ENCODE data around the gene CNOT6L. TPM values are rescaled to one million over a fixed set of nuclear protein-coding genes. Genes with fewer than 3 reads are reported as not detected.

CNOT6L gene
- polyA plus RNA-seq, 6 donors from 2014 or later, result 45.0 to 63.8 (median 53.0) TPM

DNA sequence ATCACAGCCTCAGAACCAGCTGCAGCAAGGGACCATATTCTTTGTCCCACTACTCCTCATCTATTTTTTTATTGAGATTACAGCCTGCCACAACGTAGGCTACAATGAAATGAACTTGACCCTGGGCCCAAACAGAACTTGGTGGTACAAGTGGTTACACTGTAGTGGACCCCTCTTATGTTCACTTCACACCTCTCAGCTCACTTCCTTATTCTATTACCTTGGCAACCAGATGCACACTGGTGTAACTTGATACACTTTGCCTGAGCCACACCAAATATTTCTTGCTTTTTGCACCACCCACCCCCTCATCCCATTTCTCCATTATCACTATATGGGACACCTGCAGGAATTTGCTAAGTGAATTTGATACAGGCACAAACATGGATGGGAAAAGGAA lies 107.7 kb downstream of the CNOT6L start:
- Mint-ChIP-seq H3K4me3 (no peak overlapping the region), H3K36me3 (peaks cover 3 to 6% of the 10 kb centered on the region in 2 donors), H3K9me3 (no peaks in the 10 kb centered on the region), H3K27ac (peak overlapping the region in 5 of 6 donors; percentile 7 to 75 (median 29)), H3K4me1 (peaks cover 0 to 4% (median 0%) of the 10 kb centered on the region in 3 donors), H3K27me3 (no peaks in the 10 kb centered on the region)
- DNase-seq (no peak), ATAC-seq (ENCODE audit: low read depth in 2 of 2) (no peak)

DNA sequence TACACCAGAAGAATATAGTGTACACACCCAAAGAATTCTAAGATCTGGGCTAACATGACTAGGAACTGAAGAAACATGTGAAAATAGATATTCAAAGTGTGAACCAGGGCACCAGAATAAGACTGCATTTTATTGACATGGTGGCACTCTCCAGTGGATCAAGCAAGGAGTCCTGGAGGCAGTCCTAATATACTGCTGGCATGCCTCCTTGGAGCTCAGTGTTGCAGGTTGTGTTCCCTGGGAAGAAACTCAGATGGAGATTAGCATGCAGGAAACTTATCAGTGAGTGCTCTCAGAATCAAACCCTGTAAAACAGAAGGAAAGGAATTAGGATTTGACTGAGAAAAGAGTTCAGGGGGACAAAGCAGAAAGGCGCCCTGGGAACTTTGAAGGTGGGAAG lies 108.5 kb downstream of the CNOT6L start:
- Mint-ChIP-seq H3K4me3 (no peak overlapping the region), H3K27me3 (no peaks in the 10 kb centered on the region), H3K27ac (peak overlapping the region in 2 of 6 donors; percentile 29 to 68), H3K9me3 (no peaks in the 10 kb centered on the region), H3K4me1 (peaks cover 0 to 4% (median 0%) of the 10 kb centered on the region in 3 donors), H3K36me3 (peaks cover 3 to 6% of the 10 kb centered on the region in 2 donors)
- DNase-seq (no peak), ATAC-seq (ENCODE audit: low read depth in 2 of 2) (no peak)

DNA sequence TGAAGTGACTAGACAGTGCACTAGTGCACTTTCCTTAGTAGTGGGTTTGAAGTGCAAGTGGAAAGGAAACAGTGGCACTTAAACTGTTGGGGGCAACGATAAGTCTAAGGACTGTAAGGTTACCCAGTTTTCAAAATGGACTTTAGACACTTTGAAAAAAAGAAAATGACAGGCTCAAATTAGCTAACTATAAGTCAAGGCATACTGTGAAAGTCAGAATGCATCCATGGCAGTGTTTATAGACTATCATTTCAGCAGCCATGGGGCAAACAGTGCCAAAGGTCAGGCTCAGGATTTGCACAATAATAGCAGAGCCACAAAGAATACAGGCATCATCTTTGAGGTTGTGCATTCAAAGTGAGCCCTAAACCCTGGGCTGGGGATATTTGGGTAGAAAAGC lies 109.1 kb downstream of the CNOT6L start:
- no peaks in the 10 kb centered on the region for H3K27me3 Mint-ChIP-seq
- no peaks in the 10 kb centered on the region for H3K9me3 Mint-ChIP-seq
- ATAC-seq (ENCODE audit: low read depth in 2 of 2), result no peak
- H3K36me3 Mint-ChIP-seq, result peaks cover 3 to 6% of the 10 kb centered on the region in 2 donors
- no peak overlapping the region for H3K4me3 Mint-ChIP-seq
- peaks cover 0 to 4% (median 0%) of the 10 kb centered on the region in 3 donors for H3K4me1 Mint-ChIP-seq
- no peak overlapping the region for H3K27ac Mint-ChIP-seq
- DNase-seq, result no peak

DNA sequence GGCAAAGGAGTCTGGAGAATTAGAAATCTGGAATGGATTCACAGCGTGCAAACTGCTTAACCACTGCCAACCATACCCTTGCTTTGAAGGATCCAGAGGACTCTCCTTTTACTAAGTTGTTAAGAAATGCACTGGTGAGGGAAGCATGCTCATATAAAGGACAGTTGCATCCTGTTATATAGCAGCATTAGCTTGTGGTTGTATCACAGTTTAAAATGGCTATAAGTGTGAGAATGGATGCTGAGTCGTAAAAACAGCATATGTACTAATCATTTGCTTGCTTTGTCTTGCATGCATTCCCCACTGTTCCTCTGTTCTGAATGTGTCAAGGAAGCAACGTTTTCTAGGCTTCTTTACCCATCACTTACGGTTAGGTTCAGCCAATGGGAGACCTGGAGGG lies 112.5 kb downstream of the CNOT6L start:
- DNase-seq (no peak), ATAC-seq (ENCODE audit: low read depth in 2 of 2) (no peak)
- Mint-ChIP-seq H3K9me3 (no peaks in the 10 kb centered on the region), H3K36me3 (peaks cover 0 to under 1% of the 10 kb centered on the region in 2 donors), H3K27ac (no peak overlapping the region), H3K27me3 (no peaks in the 10 kb centered on the region), H3K4me1 (no peaks in the 10 kb centered on the region), H3K4me3 (no peak overlapping the region)

DNA sequence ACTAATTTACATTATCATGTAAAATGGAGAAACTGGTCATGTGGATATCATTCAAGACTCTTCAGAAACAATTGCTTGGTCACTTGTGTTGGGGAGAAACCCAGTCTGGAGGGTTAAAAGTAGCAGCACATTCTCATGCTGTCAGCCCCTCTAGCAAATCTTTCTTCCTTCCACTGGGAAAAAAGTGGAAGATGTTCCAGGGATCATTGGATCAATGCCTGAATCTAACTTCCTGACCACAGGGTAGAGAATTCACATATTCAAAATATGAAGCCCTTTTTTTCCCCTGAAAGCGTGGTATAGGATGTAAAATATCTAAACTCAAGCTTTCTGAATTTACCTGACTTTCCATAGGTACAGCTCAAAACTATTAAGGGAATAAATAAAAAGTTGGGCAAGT lies 115.5 kb downstream of the CNOT6L start:
- no peaks in the 10 kb centered on the region for H3K9me3 Mint-ChIP-seq
- ATAC-seq (ENCODE audit: low read depth in 2 of 2), result no peak
- H3K4me3 Mint-ChIP-seq, result no peak overlapping the region
- H3K27ac Mint-ChIP-seq, result no peak overlapping the region
- no peaks in the 10 kb centered on the region for H3K4me1 Mint-ChIP-seq
- H3K36me3 Mint-ChIP-seq, result no peaks in the 10 kb centered on the region
- H3K27me3 Mint-ChIP-seq, result no peaks in the 10 kb centered on the region
- no peak for DNase-seq

DNA sequence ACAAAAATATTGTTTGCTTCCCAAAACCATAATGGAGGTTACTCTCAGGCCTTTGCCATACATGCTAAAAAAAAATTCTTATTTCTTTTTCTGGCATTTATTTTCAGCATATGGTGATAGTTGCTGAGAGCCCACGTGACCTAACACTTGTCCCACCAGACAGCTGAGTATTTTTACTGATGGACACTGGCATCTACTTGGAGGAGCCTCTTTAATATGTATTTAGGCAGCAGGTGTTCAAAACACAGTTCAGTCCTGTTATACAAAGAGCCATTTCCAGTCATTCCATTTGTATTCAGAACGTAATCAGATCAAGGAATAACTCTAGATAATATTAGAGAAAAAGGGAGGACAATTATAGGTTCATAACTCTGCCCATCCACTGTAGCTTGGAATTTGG lies 118.0 kb downstream of the CNOT6L start:
- H3K27ac Mint-ChIP-seq, result no peak overlapping the region
- no peaks in the 10 kb centered on the region for H3K36me3 Mint-ChIP-seq
- H3K4me3 Mint-ChIP-seq, result no peak overlapping the region
- H3K9me3 Mint-ChIP-seq, result no peaks in the 10 kb centered on the region
- no peaks in the 10 kb centered on the region for H3K27me3 Mint-ChIP-seq
- DNase-seq (no peak), ATAC-seq (ENCODE audit: low read depth in 2 of 2) (no peak)
- H3K4me1 Mint-ChIP-seq, result no peaks in the 10 kb centered on the region

DNA sequence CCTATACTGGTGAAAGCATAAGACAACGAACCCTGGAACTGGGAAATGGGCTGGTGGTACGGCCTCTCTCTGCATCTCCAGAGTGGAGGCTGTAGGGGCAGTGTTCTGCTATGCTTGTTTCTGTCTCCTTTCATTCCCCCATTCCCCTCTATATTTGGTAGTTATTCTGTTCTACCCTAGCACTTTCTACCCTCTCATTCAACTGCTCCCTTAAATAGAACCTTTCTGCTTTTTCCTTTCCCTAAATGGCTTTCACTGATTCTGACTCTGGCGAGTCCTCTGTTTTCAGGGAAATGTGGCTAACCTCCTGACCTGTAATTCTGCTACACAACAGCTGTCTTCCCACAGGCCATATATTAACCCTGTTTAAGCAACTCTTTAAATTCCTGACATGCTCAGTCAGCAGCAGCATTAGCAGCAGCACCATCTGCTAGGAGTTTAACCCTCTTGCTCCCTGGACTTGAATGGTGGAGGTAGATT lies 119.4 kb downstream of the CNOT6L start:
- Mint-ChIP-seq H3K27ac (peak overlapping the region in 1 of 6 donors; percentile 49), H3K9me3 (no peaks in the 10 kb centered on the region), H3K36me3 (no peaks in the 10 kb centered on the region), H3K4me3 (no peak overlapping the region), H3K4me1 (no peaks in the 10 kb centered on the region), H3K27me3 (no peaks in the 10 kb centered on the region)
- ATAC-seq (ENCODE audit: low read depth in 2 of 2), result no peak
- DNase-seq, result no peak

DNA sequence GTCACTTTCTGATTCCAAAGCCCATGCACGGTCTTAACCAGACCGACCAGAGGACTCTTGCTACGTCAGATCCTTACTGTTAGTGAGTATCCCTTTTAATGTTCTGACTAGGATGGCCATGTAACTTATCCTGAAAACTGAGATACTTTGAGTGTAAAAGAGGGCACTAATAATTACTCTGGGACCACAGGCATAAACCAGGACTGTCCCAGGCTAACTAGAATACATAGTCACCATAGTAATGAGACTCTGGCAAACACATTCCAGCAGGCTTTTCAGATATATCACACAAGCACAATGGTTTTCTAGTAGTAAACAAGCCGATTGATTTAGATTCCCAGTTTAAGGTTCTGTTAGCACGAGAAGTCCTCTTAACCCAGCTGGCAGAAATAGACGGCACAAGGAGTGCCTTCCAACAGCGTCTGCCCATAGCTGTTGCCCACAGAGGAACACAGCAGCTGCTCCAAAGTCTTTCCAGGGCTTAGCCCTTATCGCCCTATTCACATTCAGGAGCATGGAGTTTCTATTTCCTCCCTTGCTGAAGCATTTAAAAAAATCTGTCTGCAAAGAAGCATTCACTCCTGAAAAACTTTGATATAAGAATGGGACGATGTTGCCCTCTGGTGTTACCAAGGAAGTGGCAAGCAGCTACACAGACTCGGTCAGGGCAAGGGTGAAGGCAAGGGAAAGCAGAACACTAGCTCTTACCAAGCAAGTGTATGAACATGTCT lies 121.1 kb downstream of the CNOT6L start:
- H3K4me3 Mint-ChIP-seq, result no peak overlapping the region
- H3K27ac Mint-ChIP-seq, result no peak overlapping the region
- H3K9me3 Mint-ChIP-seq, result no peaks in the 10 kb centered on the region
- no peaks in the 10 kb centered on the region for H3K36me3 Mint-ChIP-seq
- ATAC-seq (ENCODE audit: low read depth in 2 of 2) (no peak), DNase-seq (no peak)
- H3K27me3 Mint-ChIP-seq, result no peaks in the 10 kb centered on the region
- H3K4me1 Mint-ChIP-seq, result no peaks in the 10 kb centered on the region

DNA sequence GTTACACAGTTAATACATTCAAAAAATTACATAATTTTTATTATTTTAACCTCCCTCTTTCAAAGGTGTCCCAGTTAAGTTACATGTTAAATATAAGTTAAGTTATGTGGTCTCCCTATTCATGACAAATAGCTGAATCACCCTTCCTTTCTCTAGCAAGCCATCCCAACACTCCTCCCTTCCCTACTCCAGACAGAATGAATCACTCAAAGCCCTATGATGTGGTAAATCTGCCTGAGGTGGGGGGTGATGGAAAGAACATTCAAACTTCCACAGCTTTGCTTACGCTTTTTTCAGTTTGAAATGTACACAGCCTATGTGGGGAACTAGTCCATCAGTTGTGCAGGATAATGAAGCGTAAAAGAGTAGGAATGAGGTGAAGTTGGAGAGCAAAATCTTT lies 123.4 kb downstream of the CNOT6L start:
- no peaks in the 10 kb centered on the region for H3K4me1 Mint-ChIP-seq
- ATAC-seq (ENCODE audit: low read depth in 2 of 2), result no peak
- H3K9me3 Mint-ChIP-seq, result no peaks in the 10 kb centered on the region
- no peak overlapping the region for H3K4me3 Mint-ChIP-seq
- DNase-seq, result no peak
- no peak overlapping the region for H3K27ac Mint-ChIP-seq
- H3K36me3 Mint-ChIP-seq, result no peaks in the 10 kb centered on the region
- H3K27me3 Mint-ChIP-seq, result no peaks in the 10 kb centered on the region

DNA sequence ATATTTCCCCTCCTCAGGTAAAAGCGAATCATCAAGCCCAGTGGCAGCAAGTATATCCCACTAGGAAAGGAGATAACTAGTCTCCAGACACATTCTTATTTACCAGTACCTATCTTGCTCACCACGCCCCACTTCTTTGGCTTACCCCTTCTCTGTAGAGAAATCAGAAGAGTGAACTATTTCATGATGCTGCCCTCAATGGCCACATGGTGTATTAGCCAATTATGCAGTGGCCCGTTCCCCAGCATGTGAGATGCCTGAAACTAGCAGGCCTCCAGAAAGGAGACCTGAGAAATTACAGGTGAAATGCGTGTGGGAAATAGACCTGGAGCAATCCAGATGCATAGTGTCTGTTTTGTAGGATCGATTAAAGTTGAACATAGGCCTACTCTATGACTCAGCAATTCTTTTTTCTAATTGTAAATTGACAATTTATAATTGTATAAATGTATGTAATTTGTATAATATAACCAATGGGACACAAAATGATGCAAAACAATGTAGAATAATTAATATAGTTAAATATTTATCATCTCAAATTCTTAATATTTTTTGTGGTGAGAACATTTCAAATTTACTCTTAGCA lies 126.2 kb downstream of the CNOT6L start:
- no peak overlapping the region for H3K27ac Mint-ChIP-seq
- H3K27me3 Mint-ChIP-seq, result no peaks in the 10 kb centered on the region
- H3K4me1 Mint-ChIP-seq, result no peaks in the 10 kb centered on the region
- ATAC-seq (ENCODE audit: low read depth in 2 of 2), result no peak
- no peak for DNase-seq
- H3K4me3 Mint-ChIP-seq, result no peak overlapping the region
- H3K36me3 Mint-ChIP-seq, result no peaks in the 10 kb centered on the region
- H3K9me3 Mint-ChIP-seq, result no peaks in the 10 kb centered on the region

DNA sequence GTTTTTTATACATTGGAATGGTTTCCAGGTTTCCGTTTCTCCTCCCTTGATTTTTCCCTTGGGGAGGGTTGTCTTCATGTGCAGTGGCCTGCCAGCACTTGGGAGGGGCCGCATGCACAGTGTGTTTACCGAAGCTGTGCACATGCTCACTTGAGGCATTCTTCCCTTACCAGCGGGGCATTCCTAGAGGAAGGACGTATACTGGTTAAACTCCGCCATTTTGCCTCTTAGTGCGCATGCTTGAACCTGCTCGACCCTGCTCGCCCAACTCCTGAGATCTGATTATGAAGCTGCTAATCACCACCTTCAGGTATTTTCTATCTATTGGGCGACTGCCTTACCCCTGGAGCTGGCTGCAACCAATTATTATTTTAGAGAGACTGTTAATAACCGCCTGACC lies 137.4 kb downstream of the CNOT6L start:
- Mint-ChIP-seq H3K4me1 (no peaks in the 10 kb centered on the region), H3K27ac (no peak overlapping the region), H3K9me3 (peaks cover 0 to 3% (median 0%) of the 10 kb centered on the region in 7 donors), H3K27me3 (peaks cover 4 to 23% (median 13%) of the 10 kb centered on the region in 3 donors), H3K4me3 (no peak overlapping the region), H3K36me3 (peaks cover 0 to 4% of the 10 kb centered on the region in 2 donors)
- DNase-seq, result no peak
- no peak for ATAC-seq (ENCODE audit: low read depth in 2 of 2)

DNA sequence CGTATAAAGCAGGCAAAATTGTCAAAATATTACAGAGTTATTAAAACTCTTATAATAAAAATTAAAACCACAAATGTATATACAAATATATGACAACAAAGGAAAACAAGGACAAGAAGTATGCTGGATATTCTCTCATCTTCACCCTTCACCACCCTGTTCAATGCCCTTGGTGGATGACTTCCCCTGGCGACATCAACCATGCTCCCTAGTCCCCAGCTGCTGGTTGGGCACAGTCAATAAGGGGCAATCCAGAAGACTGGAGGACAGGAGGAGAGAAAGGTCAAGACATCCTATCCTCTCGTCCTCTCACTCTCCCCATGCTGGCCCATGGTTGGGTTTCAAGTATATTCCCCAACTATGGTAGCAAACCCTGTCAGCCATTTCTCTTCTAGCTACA lies 142.3 kb downstream of the CNOT6L start:
- Mint-ChIP-seq H3K4me1 (no peaks in the 10 kb centered on the region), H3K4me3 (no peak overlapping the region), H3K36me3 (no peaks in the 10 kb centered on the region), H3K9me3 (peaks cover 0 to 3% (median 0%) of the 10 kb centered on the region in 7 donors), H3K27ac (no peak overlapping the region), H3K27me3 (peaks cover 4 to 9% (median 7%) of the 10 kb centered on the region in 3 donors)
- DNase-seq (no peak), ATAC-seq (ENCODE audit: low read depth in 2 of 2) (no peak)

DNA sequence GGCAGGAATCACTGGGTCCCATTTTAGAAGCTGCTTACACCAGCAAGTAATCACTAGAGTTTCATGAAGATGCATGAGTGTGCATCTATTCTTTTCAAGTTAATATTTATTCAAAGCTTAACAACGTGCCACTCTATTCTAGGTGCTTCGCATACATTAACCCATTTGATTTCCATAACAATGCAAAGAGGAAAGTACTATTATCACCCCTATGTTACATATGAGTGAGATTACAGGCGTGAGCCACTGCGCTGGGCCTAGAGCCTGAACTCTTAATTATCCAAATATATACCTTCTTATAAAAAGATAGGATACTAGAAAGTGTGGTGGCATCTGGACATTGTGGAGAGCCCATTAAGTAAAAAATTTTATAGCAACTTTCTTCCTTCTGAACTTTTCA lies 148.1 kb downstream of the CNOT6L start:
- Mint-ChIP-seq H3K36me3 (no peaks in the 10 kb centered on the region), H3K4me1 (no peaks in the 10 kb centered on the region), H3K9me3 (no peaks in the 10 kb centered on the region), H3K4me3 (no peak overlapping the region), H3K27ac (no peak overlapping the region), H3K27me3 (no peaks in the 10 kb centered on the region)
- DNase-seq (no peak), ATAC-seq (ENCODE audit: low read depth in 2 of 2) (no peak)

DNA sequence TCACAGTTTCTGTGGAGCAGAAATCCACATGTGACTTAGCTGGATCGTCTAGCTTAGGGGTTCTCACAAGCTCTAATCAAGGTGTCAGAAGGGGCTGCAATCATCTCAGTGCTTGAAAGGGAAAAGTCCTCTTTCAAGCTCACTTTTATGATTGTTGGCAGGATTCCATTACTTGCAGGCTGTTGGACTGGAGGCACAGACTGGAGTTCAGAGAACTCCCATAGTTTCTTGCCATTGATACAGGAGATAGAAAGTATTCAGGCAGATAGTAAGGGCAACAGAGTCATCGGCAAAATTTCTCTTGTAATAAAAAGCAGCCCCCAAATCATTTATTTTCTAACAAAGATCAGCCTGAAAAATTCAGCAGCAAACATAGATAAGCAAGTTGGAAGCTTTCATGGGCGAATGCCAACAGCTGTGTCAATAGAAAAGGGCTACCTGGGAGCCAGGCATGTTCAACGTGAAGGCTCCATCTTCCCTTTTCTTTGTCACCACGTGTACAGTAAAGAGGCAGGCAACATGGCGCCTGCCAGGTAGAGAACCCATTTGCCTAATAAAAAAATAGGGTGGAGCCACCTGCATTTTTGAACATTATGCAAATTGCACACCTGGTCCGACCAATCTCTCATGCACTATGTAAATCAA lies 149.1 kb downstream of the CNOT6L start:
- no peaks in the 10 kb centered on the region for H3K27me3 Mint-ChIP-seq
- H3K36me3 Mint-ChIP-seq, result no peaks in the 10 kb centered on the region
- no peak for ATAC-seq (ENCODE audit: low read depth in 2 of 2)

More for the DNA sequence above, 149.1 kb downstream of the CNOT6L start:
- Mint-ChIP-seq H3K9me3 (no peaks in the 10 kb centered on the region), H3K4me3 (no peak overlapping the region), H3K4me1 (no peaks in the 10 kb centered on the region), H3K27ac (no peak overlapping the region)
- no peak for DNase-seq
